GM19239 (cell line): Measurements from ENCODE around the gene BCL2A1.

Experiments
- DNase-seq: peaks from one replicate; pipeline ENCODE4 v3.0.0; 2011; ENCODE audit warnings: low spot score; ENCODE audit not compliant: insufficient read length
- FAIRE-seq: peaks from 2 replicates; lab custom pipeline; 2011; peaks lifted over from hg19 to GRCh38; lab: Jason Lieb, UNC

BCL2A1 gene

GRCh38 chr15:79990280-79990996, 19.4 kb upstream of the BCL2A1 start:
- no peak for FAIRE-seq
- DNase-seq: no peak

DNA sequence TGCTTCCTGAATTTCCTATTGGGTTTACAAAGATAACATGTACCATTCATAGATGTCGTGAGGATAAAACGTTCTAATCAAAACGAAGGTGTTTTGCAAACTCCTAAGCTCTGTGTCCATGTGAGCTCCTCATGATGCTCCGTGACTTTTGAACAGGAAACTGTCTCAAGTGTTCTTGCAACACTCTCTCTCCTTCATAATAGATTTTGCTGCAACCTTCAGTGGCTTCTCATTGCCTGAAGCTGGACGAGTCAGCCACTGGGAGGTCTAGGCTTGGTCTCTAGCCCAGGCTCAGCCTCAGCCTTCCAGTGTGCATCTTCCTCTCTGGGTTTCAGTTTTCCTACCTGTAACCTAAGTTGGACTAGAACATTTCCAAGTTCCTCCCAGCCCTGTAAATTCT, 18.7 kb upstream of the BCL2A1 start:
- FAIRE-seq: no peak
- DNase-seq: no peak

DNA sequence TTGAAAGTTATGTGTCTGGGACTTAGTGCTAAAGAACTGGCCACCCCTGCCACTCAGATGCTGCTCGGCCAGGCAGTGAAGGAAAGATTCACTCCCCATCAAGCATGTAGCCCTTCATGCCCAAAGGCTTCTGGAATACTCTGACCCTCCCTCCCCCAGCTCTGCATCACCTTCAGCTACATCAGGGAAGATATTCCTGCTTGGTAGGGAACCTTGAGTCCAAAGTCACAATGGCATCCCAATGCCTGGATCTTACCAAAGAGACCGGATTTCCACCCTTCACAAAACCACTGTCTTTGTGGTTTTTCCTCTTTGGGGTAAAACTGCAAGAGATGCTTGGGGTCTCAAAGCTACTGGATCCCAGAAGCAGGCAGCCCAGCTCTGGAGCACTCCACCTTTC, 18.2 kb upstream of the BCL2A1 start:
- DNase-seq: no peak
- FAIRE-seq: no peak

- FAIRE-seq (no peak), DNase-seq (no peak)
Observed at GRCh38 chr15:79988448-79989117, 17.6 kb upstream of the BCL2A1 start.

DNA sequence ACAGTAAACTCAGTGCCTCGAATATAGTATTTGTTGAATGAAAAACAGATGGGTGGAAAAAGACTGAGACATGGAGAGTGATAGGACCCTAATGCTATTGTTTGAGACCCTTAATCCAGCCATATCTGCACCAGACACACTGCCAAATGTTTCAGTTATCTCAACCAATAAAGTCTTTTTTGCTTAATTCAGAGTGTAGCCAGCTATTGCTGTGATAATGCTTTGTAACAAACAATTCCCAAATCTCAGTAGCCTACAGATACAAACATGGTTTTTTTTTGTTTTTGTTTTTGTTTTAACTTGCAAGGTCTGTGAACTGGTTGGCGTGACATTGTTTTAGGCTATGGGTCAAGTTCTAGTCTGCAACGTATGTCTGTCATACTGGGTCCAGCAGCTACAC, 17.0 kb upstream of the BCL2A1 start:
- DNase-seq (no peak), FAIRE-seq (no peak)

GRCh38 chr15:79987569-79987955, 16.6 kb upstream of the BCL2A1 start:
- FAIRE-seq (no peak), DNase-seq (no peak)

DNA sequence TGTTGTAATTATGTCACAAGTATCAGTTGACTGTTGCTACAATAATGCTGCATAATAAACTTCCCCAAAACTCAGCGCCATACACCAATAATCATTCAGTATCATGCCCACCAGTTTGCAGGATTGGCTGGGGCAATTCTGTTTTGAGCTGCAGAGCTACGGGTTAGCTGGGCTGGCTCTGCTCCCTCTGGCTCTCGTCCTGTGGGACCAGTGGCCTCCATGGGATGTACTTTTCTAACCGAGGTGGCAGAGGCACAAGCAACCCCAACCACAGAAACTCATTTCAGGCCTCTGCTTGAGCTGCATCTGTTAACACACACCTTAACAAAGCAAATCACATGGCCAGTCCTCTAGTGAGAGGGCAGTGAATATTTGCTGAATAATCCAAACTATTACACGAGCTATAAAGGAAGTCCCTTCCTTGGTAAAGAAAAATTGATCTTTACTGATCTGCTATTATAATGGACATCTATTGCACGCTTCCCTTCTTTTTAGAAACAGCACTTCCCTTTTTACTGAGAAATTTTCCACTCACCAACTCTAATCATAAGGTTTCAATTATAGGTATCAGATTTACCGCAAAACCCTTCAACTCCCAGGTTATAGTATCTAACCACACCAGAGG, 10.9 kb upstream of the BCL2A1 start:
- DNase-seq (no peak), FAIRE-seq (peak; percentile 91)

DNA sequence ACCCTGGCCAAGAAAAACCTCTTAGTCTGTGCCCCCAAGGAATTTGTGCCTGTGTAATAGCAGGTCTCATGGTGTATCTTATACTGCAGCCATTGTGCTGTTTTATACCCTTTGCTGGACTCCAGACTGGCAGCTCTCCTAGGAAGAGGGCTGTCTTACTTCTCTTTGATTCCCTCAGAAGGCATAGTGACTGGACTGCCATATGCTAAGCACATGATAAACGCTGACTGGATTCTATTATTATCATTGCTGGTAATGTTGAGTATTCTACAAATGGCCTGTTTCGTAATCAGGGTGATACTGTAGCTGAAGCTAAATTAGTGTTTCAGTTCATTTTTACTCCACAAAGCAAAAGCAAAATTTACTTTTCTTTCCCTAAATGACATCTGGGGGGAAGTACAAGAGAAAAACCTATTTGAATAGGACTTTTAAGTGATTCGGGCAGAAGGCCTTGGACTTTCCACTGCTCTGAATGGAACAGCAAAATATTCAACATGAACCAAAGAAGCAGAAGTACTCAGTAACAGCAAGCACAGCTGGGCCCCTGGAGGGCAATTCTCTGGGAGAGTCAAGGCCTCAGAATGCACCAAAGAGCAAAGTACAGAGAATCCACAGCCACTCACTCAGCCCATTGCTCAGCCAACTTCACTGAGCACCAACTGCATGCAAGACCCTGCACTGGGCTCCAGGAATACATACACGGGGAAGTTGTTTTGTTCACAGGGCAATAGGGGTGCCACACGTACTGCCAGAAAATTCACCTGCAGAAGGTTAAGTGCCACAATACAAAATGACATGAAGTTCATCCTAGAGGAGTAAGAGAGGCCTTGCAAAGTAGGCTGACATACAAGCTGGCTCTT, 7.9 kb upstream of the BCL2A1 start:
- peak; percentile 91 for FAIRE-seq
- no peak for DNase-seq

DNA sequence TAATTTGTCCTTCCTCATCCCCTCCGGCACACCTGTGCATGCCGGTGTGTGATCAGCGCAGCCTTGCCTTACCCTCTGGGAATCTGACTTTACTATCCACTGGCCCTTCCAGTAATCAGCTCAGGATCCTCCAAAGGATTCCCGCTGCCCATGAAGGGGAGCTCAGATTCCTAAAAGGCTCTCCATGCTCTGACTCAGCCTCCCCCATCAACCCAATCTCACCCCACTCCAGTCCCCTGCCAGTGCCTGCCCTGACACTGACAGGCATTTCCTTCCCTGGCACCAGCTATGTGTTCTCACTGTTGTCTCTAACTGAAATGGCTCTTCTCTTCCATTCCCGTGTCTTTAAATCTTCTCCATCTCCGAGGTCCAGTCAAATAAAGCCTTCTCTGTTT, 7.3 kb upstream of the BCL2A1 start:
- FAIRE-seq: no peak

DNA sequence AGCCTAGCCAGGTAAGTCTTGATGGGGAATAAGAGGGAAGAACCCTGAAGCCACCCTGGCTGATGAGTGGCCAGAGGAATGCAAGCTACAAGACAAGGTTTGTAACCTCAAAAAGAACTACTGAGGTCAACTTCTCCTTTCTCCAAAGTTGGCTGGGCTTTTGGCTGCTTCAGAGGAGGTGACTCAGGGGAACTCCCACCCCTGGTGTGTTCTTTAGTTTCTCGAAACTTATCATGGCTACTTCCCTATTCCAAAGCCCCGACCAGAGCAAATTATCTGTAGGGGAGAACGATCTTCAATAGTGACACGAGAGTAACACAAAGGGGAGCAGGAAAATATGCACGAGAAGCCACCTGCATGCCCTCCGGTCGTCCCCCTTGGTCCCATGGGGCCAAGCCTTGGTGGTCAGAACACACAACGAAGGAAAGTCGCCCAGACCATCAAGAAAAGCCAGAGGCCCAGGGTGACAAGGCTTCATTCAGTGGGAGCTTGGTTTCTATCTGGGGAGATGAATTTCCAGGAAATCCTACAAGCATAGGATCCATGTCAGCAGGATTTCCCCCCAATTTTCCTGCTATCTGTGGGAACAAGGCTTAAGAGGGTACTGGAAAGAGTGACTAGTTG, 6.5 kb upstream of the BCL2A1 start:
- DNase-seq: no peak

More for the DNA sequence above, 7.3 kb upstream of the BCL2A1 start:
- no peak for DNase-seq

GRCh38 chr15:79973456-79974195, 2.6 kb upstream of the BCL2A1 start:
- no peak for DNase-seq

More for the DNA sequence above, 6.5 kb upstream of the BCL2A1 start:
- FAIRE-seq: peak; percentile 98

GRCh38 chr15:79972863-79973262, 1.9 kb upstream of the BCL2A1 start:
- DNase-seq (no peak), FAIRE-seq (peak; percentile 4)

More at GRCh38 chr15:79973456-79974195, 2.6 kb upstream of the BCL2A1 start:
- FAIRE-seq: peak; percentile 55

DNA sequence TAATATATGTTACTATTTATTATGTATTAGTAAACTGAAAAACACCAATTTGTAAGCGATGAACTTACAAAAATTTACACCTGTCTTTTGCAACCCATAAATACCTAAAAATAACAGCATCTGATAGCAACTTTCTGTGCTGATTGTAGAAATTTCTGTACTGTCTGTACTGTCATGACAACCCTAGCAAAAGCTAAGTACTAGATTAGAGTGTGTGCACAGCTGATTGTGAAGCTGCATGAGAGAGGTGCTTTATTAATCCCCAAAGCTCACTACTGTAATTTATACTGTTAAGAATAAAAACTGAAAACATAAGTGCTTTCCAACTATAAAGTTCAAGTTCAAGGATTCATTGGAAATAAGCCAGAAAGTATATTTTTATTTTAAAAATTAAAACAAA, 815 bp downstream of the BCL2A1 start:
- FAIRE-seq (no peak), DNase-seq (no peak)

DNA sequence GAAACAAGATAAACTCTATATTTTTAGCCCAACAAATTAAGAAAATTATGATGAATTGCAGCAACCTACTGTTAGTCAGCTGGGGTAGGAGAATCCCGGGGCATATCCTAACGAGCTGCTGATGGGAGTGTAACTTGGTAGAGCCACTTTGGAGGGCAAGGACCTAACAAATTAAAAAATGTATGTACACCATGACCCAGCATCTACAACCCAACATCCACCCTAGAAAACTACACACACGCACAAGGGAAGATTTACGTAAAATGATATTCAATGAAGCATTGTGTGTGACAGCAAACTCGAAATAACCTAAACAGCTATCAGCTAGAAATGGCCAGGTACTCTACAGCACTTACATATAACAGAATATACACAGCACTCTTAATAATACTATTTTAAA, 1.9 kb downstream of the BCL2A1 start:
- DNase-seq: no peak
- peak; percentile 67 for FAIRE-seq

DNA sequence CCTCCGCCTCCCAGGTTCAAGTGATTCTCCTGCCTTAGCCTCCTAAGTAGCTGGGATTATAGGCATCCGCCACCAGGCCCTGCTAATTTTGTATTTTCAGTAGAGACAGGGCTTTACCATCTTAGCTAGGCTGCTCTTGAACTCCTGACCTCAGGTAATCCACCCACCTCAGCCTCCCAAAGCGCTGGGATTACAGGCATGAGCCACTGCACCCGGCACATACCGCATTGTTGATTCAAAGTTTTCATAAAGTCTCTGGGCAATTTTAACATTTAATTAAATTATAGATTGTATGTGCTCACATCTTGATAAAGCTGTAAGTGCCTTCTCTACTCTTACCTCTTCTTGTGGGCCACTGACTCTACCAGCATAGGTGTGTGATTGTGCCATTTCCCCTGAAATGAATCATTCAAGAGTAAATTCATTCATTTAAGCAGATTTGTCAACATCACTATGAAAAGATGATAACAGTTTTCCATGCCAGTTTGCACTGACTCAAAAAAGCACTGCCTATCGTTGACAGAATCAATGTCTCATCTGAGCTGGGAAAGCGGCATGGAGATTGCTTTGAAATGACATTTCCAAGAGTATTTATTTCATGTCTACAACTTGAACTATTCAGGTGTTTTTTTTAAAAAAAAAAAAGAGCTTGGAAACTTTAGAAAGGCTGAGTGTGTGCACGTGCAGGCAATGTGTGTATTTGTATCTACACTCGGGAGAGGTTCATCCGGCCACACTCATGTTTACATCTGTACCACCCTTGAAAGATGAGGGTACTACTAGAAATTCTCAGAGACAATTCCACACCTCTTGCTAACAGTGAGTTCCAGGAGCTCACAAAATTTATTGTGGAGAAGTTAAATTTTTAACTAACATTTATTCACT, 3.5 kb downstream of the BCL2A1 start:
- no peak for FAIRE-seq

GRCh38 chr15:79966634-79967297, 4.2 kb downstream of the BCL2A1 start:
- no peak for DNase-seq
- no peak for FAIRE-seq

More for the DNA sequence above, 3.5 kb downstream of the BCL2A1 start:
- no peak for DNase-seq

DNA sequence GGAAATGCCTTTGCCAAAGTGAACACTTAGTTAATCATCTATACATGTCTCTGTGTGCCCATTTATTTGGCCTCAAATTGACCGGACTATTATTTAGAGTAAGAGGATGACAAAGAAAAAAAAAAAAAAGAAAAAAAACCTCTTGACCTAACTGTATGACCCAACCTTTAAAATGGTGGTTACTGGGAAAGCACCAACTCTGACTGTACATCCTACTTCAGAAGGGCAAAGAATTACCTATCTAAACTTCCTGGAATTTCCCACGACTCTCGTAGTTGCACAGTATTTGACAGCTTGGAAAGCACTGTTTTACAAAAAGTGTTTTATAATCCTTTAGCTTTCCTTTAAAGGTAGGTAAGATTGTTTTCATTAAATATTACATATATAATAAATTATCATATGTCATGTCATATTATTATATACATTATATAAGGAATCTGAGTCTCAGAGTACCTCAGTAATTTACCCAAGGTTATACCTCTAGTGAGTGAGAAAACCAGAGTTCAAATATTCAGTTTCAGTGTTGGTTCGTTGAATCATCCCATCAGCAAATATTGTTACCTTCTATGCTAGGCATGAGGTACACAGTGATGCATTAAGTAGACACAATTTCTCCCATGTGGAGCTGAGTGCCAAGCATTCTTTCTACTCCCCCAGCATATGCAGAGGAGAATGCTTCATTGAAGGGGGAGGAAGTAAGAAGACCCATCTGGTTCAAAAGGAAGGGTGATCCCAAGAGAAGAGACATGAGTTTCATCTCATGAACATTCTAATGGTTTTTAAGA, 5.0 kb downstream of the BCL2A1 start:
- FAIRE-seq: peak; percentile 88
- DNase-seq: no peak
